HG03469 (cell line): ENCODE results near the gene APOBEC2.

Experiments
- ATAC-seq: cut with Tn5 transposase; IDR thresholded peaks from one replicate; pipeline ENCODE4 v1.9.1; 2021; ENCODE audit warnings: mild to moderate bottlenecking, moderate library complexity, moderate number of reproducible peaks; ENCODE audit not compliant: unreplicated experiment

APOBEC2 gene

GRCh38 chr6:41083072-41083471 is 30.1 kb downstream of the APOBEC2 start:
- ATAC-seq = no peak

- no peak for ATAC-seq
Measured at GRCh38 chr6:41085182-41085581, 32.2 kb downstream of the APOBEC2 start.

- ATAC-seq = no peak
Measured at GRCh38 chr6:41088451-41088850, 35.4 kb downstream of the APOBEC2 start.

- no peak for ATAC-seq
Measured at GRCh38 chr6:41090841-41091761, 38.1 kb downstream of the APOBEC2 start.

GRCh38 chr6:41092421-41093140 is 39.6 kb downstream of the APOBEC2 start:
- no peak for ATAC-seq

- ATAC-seq = no peak
Measured at GRCh38 chr6:41093729-41094128, 40.7 kb downstream of the APOBEC2 start.

- no peak for ATAC-seq
Measured at GRCh38 chr6:41097467-41098090, 44.6 kb downstream of the APOBEC2 start.

- ATAC-seq = no peak
Measured at GRCh38 chr6:41098366-41098765, 45.4 kb downstream of the APOBEC2 start.

- no peak for ATAC-seq
Measured at GRCh38 chr6:41100871-41101287, 47.9 kb downstream of the APOBEC2 start.

- no peak for ATAC-seq
Measured at GRCh38 chr6:41103847-41104246, 50.8 kb downstream of the APOBEC2 start.

- ATAC-seq = no peak
Measured at GRCh38 chr6:41111017-41111416, 58.0 kb downstream of the APOBEC2 start.
